Neuronal stem cell (in vitro differentiated cells): ENCODE measurements around the gene PGM2L1.

Experiments
- DNase-seq: peaks from one replicate; pipeline ENCODE4 v3.0.0-alpha.2; 2013; ENCODE audit warnings: low spot score
- H2AFZ ChIP-seq: one replicate; pipeline ENCODE4 v1.6.1; 2013; ENCODE audit warnings: mild to moderate bottlenecking, low read length, inconsistent platforms
- H2AK5ac ChIP-seq: 2 replicates; pipeline ENCODE4 v1.6.1; 2013; ENCODE audit warnings: low read depth, mild to moderate bottlenecking, inconsistent platforms, low read length, moderate library complexity, mixed read lengths
- H2BK120ac ChIP-seq: 2 replicates; pipeline ENCODE4 v1.6.1; 2013; ENCODE audit warnings: low read depth, mild to moderate bottlenecking, inconsistent platforms, low read length, moderate library complexity, mixed read lengths
- H2BK12ac ChIP-seq: one replicate; pipeline ENCODE4 v1.6.1; 2013; ENCODE audit warnings: low read length, inconsistent platforms
- H2BK15ac ChIP-seq: 2 replicates; pipeline ENCODE4 v1.6.1; 2013; ENCODE audit warnings: mild to moderate bottlenecking, low read length, inconsistent platforms, mixed read lengths
- H2BK5ac ChIP-seq: one replicate; pipeline ENCODE4 v1.6.1; 2013; ENCODE audit warnings: inconsistent platforms, mild to moderate bottlenecking, low read length, moderate library complexity
- H3K14ac ChIP-seq: one replicate; pipeline ENCODE4 v1.6.1; 2013; ENCODE audit warnings: low read length, inconsistent platforms
- H3K18ac ChIP-seq: 2 replicates; pipeline ENCODE4 v1.6.1; 2013; ENCODE audit warnings: low read length, inconsistent platforms
- H3K23ac ChIP-seq: 2 replicates; pipeline ENCODE4 v1.6.1; 2013; ENCODE audit warnings: low read depth, mild to moderate bottlenecking, mixed read lengths, low read length, inconsistent platforms; ENCODE audit not compliant: poor library complexity
- H3K27ac ChIP-seq: replicated peaks from 3 replicates; pipeline ENCODE4 v1.5.1; 2013; ENCODE audit warnings: low read length, inconsistent platforms
- H3K27me3 ChIP-seq, 3 experiments: 2 replicates each; pipeline ENCODE4 v1.6.1; 2013; ENCODE audit warnings: low read length in 3 of 3, mild to moderate bottlenecking in 2 of 3, inconsistent platforms in 1 of 3, low read depth in 1 of 3, mixed read lengths in 1 of 3, moderate library complexity in 1 of 3; ENCODE audit not compliant: control insufficient read depth in 3 of 3, insufficient read depth in 3 of 3
- H3K36me3 ChIP-seq, 2 donors: replicated peaks in 1 of 2; 2 replicates each; pipeline ENCODE4 v1.6.1; 2013; ENCODE audit warnings: low read length in 2 of 2; ENCODE audit not compliant: control insufficient read depth in 2 of 2, insufficient read depth in 2 of 2
- H3K4ac ChIP-seq: 2 replicates; pipeline ENCODE4 v1.6.1; 2013; ENCODE audit warnings: inconsistent platforms, mild to moderate bottlenecking, low read length, moderate library complexity
- H3K4me1 ChIP-seq, 2 donors: 1 replicate in 1 of 2; 2 replicates in 1 of 2; pipeline ENCODE4 v1.6.1; 2013; ENCODE audit warnings: low read length in 2 of 2, low read depth in 1 of 2; ENCODE audit not compliant: control insufficient read depth in 2 of 2, insufficient read depth in 1 of 2
- H3K4me2 ChIP-seq: one replicate; pipeline ENCODE4 v1.6.1; 2013; ENCODE audit warnings: mild to moderate bottlenecking, low read length, inconsistent platforms; ENCODE audit not compliant: insufficient read depth, poor library complexity, severe bottlenecking
- H3K4me3 ChIP-seq, 2 donors: 2 replicates each; pipeline ENCODE4 v1.5.1; 2013; ENCODE audit warnings: low read length in 2 of 2, mild to moderate bottlenecking in 2 of 2, inconsistent platforms in 1 of 2, moderate library complexity in 1 of 2
- H3K79me1 ChIP-seq: one replicate; pipeline ENCODE4 v1.6.1; 2013; ENCODE audit warnings: low read depth, mild to moderate bottlenecking, inconsistent platforms, low read length, moderate library complexity
- H3K9ac ChIP-seq: one replicate; pipeline ENCODE4 v1.6.1; 2013; ENCODE audit warnings: mild to moderate bottlenecking, low read depth, low read length, inconsistent platforms; ENCODE audit not compliant: poor library complexity
- H3K9me3 ChIP-seq, 2 donors: replicated peaks in 1 of 2; 2 replicates each; pipeline versions ENCODE3 to v1.6.1; 2013; ENCODE audit warnings: low read length in 2 of 2, mild to moderate bottlenecking in 2 of 2, inconsistent platforms in 1 of 2, low read depth in 1 of 2, mixed read lengths in 1 of 2, moderate library complexity in 1 of 2; ENCODE audit not compliant: control insufficient read depth in 2 of 2, insufficient read depth in 1 of 2
- H4K8ac ChIP-seq: one replicate; pipeline ENCODE4 v1.6.1; 2013; ENCODE audit warnings: low read depth, mild to moderate bottlenecking, inconsistent platforms, low read length, moderate library complexity
- H4K91ac ChIP-seq: one replicate; pipeline ENCODE4 v1.6.1; 2013; ENCODE audit warnings: low read length, low read depth, mild to moderate bottlenecking, inconsistent platforms; ENCODE audit not compliant: poor library complexity
- WGBS, 2 donors: extraction: QIAGEN DNeasy Blood & Tissue Kit; methylation state at CpG; one replicate each; pipeline ENCODE4 v1.1.7; 2013; ENCODE audit warnings: missing lambda C conversion rate in 2 of 2, mixed read lengths in 1 of 2; ENCODE audit not compliant: insufficient read length in 2 of 2, insufficient replicate concordance in 1 of 2; ENCODE audit errors: extremely low coverage in 2 of 2; 5-methylcytosine and 5-hydroxymethylcytosine counted together

Gene PGM2L1

DNA sequence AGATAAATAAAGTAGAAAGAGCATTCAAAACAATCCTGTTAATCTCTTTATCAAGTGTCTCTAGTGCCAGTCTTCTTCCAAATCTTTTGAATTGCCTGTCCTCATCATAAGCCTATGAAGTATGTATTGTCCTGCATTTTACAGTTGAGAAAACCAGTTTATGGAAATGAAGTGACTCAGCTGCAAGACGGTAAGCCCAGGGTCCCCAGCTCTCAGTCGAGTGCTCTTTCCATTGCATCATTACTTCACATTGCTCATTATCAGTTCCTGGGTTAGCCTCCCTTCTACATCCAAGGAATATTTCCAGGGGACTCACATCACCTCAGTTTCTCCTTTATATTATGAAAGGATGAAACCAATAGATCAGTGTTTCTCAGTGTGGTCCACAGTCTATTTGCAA is 77.7 kb downstream of the PGM2L1 start:
- Histone ChIP-seq H3K79me1 (no peaks in the 10 kb centered on the region), H2BK15ac (no peak overlapping the region), H3K9ac (no peak overlapping the region), H3K9me3 (peaks cover 0 to 9% of the 10 kb centered on the region in 2 donors), H3K36me3 (no peaks in the 10 kb centered on the region), H3K4me3 (no peak overlapping the region), H2BK5ac (no peak overlapping the region), H3K27ac (no peak overlapping the region), H3K4ac (no peak overlapping the region), H2BK12ac (no peak overlapping the region), H3K27me3 (no peaks in the 10 kb centered on the region), H3K18ac (no peak overlapping the region), H2AK5ac (no peak overlapping the region), H4K91ac (no peak overlapping the region), H3K14ac (no peak overlapping the region), H2BK120ac (no peak overlapping the region), H4K8ac (no peak overlapping the region), H3K4me1 (peaks cover 0 to 6% of the 10 kb centered on the region in 2 donors), H2AFZ (no peak overlapping the region), H3K4me2 (no peak overlapping the region), H3K23ac (no peak overlapping the region)
- DNase-seq: no peak
- no CpG with 5 or more reads among the region's 2 CpGs for WGBS, 2 donors

DNA sequence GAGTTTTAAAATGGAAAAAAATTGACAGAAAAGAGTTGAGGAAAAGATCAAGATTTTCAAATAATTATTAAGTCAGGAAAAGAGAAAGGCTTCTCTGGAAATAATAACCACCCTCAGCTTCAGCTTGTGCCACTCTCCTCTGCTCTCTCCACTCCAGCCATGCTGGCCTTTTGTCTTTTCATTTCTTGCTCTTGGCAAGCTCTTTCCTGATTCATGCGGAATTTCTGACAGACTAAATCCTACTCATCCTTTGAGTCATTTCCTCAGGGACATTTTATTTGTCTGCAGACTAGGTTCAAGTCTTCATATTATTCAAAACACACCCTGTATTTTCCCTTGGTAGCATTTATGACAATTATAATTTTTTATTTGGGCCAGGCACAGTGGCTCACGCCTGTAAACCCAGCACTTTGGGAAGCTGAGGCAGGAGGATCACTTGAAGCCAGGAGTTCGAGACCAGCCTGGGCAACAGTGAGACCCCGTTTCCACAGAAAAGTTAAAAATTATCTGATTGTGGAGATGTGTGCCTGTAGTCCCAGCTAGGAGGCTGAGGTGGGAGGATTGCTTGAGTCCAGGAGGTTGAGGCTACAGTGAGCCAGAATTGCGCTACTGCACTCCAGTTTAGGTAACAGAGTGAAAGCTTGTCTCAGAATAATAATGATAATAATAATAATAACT is 79.0 kb downstream of the PGM2L1 start:
- no peaks in the 10 kb centered on the region for H3K27me3 ChIP-seq
- no CpG with 5 or more reads among the region's 5 CpGs for WGBS, 2 donors

DNA sequence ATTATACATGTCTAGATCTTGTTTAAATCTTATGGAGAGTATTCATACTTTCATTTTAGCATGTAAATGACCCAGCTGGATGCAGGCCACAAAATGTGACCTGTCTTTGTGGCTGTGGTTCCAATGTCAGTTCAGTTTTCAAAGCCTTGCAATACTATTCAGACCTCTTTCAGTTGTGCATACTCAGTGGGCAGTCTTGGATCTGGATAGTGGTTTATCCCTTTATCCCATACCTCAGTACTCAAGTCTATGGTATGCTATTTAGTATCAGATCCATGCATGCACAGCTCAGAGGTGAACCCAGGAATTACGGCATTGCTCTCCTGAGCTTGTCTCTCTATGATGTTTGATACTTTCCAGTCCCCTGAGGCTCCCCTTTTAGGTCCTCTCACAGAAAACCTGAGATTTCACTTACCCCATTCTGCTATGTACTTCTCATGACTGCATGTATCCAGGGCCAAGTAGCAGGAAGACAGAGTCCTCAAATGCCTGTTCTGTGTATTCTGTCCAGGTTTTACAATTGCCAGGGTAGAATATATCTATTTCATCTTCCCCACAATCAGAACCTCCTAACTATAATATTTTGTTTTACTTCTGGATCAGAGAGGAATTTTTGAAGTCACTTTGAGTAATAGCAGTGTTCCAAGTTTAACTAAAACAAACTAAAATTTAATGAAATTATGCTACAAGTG is 79.8 kb downstream of the PGM2L1 start:
- no peak for DNase-seq
- Histone ChIP-seq H3K27me3 (peaks cover 0 to 8% (median 0%) of the 10 kb centered on the region in 3 experiments), H3K4me3 (no peak overlapping the region), H4K91ac (no peak overlapping the region), H3K9ac (no peak overlapping the region), H4K8ac (no peak overlapping the region), H2BK12ac (no peak overlapping the region), H3K27ac (no peak overlapping the region), H3K23ac (no peak overlapping the region), H3K4me1 (peaks cover 0 to 6% of the 10 kb centered on the region in 2 donors), H3K14ac (no peak overlapping the region), H3K9me3 (peaks cover 0 to 10% of the 10 kb centered on the region in 2 donors), H2AK5ac (no peak overlapping the region), H2BK15ac (no peak overlapping the region), H2BK5ac (no peak overlapping the region), H3K4me2 (no peak overlapping the region), H3K79me1 (no peaks in the 10 kb centered on the region), H2AFZ (no peak overlapping the region), H2BK120ac (no peak overlapping the region), H3K36me3 (no peaks in the 10 kb centered on the region), H3K18ac (no peak overlapping the region), H3K4ac (no peak overlapping the region)
- no CpG with 5 or more reads among the region's 1 CpG for whole genome bisulfite sequencing, 2 donors

More for the DNA sequence above, 79.0 kb downstream of the PGM2L1 start:
- peaks cover 0 to 9% of the 10 kb centered on the region in 2 donors for H3K9me3 ChIP-seq
- DNase-seq: no peak
- peaks cover 0 to 6% of the 10 kb centered on the region in 2 donors for H3K4me1 ChIP-seq
- H3K9ac ChIP-seq: no peak overlapping the region
- no peak overlapping the region for H3K18ac ChIP-seq
- no peak overlapping the region for H4K8ac ChIP-seq
- H2BK12ac ChIP-seq: no peak overlapping the region
- H3K4me2 ChIP-seq: no peak overlapping the region
- no peak overlapping the region for H2AK5ac ChIP-seq
- H3K27ac ChIP-seq: no peak overlapping the region
- H2BK5ac ChIP-seq: no peak overlapping the region
- H3K23ac ChIP-seq: no peak overlapping the region
- H3K4me3 ChIP-seq: no peak overlapping the region
- no peak overlapping the region for H2BK15ac ChIP-seq
- H3K79me1 ChIP-seq: no peaks in the 10 kb centered on the region
- H3K4ac ChIP-seq: no peak overlapping the region
- H3K36me3 ChIP-seq: no peaks in the 10 kb centered on the region
- no peak overlapping the region for H4K91ac ChIP-seq
- no peak overlapping the region for H3K14ac ChIP-seq
- peak overlapping the region; percentile 29 for H2AFZ ChIP-seq
- H2BK120ac ChIP-seq: no peak overlapping the region

DNA sequence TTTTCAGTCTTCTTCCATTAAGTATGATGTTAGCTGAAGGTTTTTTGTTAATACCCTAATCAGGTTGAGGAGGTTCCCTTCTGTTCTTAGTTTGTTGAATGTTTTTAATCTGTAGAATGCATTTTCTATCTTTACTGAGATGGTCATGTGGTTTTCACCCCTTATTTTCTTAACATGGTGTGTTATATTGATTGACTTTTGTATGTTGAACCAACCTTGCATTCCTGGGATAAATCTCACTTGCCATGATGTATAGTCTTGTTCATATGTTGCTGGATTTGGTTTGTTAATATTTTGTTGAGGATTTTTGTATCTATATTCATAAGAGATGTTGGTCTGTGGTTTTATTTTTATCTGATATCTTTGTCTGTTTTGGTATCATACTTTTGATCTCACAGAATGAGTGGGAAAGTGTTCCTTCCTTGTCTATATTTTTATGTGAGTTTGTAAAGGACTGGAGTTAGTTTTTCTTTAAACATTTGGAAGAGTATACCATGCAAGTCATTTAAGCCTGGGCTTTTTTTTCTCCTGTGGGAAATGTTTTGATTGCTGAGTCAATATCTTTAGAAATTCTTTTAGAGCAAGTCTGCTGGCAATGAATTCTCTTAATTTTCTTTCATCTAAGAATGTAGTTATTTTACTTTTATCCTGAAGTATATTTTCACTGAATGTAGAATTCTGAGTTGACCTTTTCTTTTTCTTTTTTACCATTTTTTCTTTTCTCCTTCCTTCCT is 81.3 kb downstream of the PGM2L1 start:
- H2BK120ac ChIP-seq: no peak overlapping the region
- H2AFZ ChIP-seq: no peak overlapping the region
- no peaks in the 10 kb centered on the region for H3K79me1 ChIP-seq
- no peak overlapping the region for H4K91ac ChIP-seq
- H3K36me3 ChIP-seq: no peaks in the 10 kb centered on the region
- H2AK5ac ChIP-seq: no peak overlapping the region
- no peak overlapping the region for H3K4ac ChIP-seq
- H3K27me3 ChIP-seq: peaks cover 0 to 22% (median 3%) of the 10 kb centered on the region in 3 experiments
- no peak overlapping the region for H2BK12ac ChIP-seq
- no peak for DNase-seq
- H3K4me2 ChIP-seq: no peak overlapping the region
- no peak overlapping the region for H3K14ac ChIP-seq
- no peak overlapping the region for H4K8ac ChIP-seq
- H3K4me3 ChIP-seq: no peak overlapping the region
- no peak overlapping the region for H3K23ac ChIP-seq
- no peak overlapping the region for H2BK5ac ChIP-seq
- no peak overlapping the region for H3K18ac ChIP-seq
- H3K27ac ChIP-seq: no peak overlapping the region
- peaks cover 0 to 6% of the 10 kb centered on the region in 2 donors for H3K4me1 ChIP-seq
- peaks cover 0 to 16% of the 10 kb centered on the region in 2 donors for H3K9me3 ChIP-seq
- no peak overlapping the region for H2BK15ac ChIP-seq
- no peak overlapping the region for H3K9ac ChIP-seq
